Measurements from ENCODE around the gene ATXN10.

- no peak for TF ChIP-seq CTCF (conservative IDR thresholded peaks at IDR 0.05; ENCODE audit: low read length)
- TF ChIP-seq EZH2phosphoT487 (IDR thresholded peaks at IDR 0.05; ENCODE audit: borderline replicate concordance): no peak
Measured at GRCh38 chr22:45843031-45843430, 171.4 kb downstream of the ATXN10 start.
